Measurements from ENCODE around the gene KCNJ6.

Gene KCNJ6

DNA sequence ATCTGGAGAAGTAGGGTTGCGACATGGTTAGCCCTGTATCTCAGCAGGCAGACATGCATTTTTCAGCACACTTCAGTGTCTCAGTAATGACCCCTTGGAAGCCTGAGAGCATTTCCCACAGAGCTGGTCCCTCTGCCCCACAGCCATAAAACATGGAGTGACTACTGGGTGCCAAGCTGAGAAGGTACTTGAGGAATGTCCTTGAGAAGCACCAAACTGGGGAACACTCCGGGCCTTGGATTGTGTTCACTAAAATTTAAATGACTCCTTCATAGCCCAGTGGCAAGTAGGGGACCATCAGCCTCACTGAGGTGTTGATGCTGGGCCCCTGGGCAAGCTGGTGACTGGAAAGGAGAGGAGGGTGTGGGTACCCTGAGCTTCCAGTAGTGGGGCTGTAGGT lies 54.7 kb downstream of the KCNJ6 start:
- DNase-seq: no peak

DNA sequence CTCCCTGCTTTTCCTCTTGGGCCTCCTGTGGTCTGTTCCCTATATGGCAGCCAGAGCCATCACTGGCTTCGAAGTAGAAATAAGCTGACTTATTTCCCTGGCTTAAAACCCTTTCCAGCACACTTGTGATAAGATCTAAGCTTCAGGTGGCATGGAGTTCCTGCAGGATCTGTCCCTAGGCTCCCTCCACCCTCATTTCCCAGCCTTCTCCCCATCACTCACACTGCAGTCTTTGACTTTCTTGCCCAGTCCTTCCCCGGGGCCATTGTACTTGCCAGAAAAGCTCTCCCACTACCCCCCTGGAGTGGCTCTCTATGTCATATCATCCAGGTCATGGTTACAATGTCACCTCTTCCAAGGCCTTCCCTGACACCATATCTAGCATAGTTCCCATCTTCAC lies 55.8 kb downstream of the KCNJ6 start:
- no peak for DNase-seq

DNA sequence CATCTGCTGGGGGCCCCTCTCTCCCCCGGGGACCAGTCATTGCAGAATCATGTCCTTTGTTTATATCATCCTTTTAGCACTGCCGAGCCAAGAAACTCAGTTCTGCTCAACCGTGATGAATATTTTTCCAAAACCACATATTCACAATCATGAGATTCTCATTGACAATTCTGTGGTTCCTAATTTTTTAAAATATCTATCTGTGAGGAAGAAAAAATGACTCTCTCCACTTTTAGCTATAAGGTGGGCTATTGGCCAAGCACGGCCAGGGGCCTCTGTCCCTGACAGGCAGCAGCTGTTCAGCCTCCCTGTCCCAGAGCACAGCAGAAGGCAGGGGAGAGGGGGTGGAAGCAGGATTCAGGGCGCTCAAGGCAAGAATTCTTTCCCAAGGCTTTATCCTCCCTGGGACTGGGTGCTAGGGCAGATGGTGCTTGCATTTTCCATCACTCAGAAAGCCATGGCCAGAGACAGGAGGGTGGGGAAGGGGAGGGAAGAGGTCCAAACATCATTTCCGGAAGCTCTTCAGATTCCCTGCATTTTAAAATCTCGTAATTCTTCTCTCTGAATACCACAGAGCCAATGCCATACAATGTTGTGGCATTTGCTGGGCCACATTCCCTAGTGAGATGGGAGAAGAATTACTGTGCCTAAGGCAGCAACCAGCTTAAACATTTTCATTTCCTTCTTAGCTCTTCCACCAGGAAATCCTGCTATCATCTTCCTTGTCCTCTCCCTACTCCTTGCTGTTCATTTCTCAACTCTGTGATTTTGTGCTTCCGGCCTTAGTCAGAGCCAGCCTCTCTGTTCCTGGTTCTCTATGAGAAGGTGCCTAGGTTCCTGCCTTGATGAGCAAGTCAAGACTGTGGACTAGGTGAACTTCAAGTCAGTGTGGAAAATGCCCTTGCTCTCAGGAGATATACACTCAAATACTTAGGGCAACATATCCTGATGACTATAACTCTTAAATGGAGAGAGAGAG lies 60.3 kb downstream of the KCNJ6 start:
- no peak for DNase-seq

DNA sequence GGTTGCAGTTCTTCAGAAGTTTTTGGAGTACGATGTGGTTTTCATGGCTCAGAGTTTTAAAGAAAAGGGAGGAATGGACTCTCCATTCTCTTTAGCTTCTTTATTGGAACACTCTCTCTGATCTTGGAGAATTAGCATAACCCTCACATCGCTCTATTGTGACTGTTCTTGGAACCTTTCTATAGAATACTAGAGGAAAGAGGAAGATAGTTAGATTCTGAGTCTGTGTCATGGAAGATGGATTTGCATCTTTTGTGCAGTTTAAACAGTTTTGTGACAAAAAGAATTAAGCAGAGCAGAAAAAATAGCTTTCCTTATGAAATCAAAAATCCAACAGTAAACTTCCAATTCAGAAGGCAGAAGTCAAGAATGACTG lies 61.0 kb downstream of the KCNJ6 start:
- no peak for DNase-seq

DNA sequence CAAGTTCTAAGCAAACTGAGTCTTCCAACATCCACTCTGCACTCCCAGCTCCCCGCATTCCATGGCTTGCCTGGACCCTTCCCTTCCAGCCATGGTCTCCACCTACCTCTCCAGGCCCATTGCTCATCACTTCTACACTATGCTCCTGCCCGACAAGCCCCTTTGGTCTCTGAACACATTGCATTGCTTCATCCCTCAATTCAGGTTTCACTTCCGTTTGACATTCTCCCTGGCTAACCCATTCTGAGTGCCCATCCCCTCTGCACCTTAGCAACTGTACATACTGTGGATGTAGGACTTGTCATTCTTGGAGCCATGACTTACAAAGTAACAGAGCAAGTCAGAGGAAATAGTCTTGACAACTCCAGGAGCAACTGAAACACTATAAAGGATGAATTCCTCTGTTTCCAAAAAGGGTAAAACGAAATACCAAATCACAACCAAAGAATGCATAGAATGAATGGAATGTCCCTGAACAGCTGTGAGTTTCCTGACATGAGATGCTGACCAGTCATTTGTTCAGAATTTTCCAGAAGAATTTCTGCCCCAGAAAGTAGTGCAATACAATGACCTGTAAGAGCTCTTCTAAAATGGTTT lies 66.7 kb downstream of the KCNJ6 start:
- no peak for DNase-seq

DNA sequence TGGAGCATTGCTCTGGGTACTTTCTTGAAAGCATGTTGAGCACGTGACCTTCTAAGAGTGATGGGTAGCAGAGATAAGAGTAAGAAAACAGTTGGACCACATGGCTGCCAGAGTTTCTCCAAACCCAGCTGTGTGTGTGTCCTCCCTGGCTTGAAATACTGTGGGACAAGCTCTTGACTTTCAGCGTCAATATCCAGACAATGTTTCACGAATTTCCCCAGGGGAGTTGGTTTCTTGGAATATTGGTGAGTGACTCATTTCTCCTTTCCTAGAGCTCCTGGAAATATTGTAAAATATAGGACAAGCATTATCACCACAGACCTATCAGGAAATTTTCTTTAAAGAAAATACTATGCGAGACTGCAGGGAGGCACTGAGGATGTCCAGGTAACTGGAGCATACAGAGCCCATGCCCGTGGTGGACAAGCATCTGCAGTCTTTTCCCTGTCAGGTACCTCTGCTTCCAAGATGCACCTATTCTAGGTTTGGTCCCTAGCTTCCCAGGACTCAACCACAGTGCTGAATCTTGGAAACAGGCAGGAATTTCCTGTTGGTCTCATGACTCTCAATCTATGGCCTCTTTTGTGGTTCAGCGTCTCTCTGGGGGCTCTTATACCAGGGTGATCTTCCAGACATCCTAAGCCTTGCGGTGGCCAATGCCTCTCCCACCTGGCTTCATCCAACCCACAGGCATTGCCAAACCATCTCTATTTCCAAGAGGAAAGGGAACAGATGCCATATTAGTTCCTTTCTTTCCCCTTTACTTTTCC lies 67.4 kb downstream of the KCNJ6 start:
- no peak for DNase-seq

DNA sequence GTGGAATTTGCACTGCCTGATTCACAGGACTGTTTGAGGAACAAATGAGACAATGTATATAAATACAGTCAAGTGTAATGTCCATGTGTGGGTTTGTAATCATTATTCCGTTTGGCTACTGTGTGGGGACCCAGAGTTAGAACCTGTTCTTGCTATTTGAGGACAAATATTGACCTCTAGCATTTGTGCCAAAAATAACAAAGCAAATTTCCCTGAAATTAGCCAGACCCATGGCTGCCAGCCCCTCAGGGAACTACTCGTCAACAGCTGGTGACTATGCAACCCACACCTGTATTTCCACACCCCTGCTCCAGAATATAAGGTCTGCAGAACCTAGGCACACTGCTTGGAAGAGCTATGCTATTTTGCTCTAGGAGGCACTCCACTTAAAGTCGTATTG lies 70.7 kb downstream of the KCNJ6 start:
- DNase-seq: no peak

DNA sequence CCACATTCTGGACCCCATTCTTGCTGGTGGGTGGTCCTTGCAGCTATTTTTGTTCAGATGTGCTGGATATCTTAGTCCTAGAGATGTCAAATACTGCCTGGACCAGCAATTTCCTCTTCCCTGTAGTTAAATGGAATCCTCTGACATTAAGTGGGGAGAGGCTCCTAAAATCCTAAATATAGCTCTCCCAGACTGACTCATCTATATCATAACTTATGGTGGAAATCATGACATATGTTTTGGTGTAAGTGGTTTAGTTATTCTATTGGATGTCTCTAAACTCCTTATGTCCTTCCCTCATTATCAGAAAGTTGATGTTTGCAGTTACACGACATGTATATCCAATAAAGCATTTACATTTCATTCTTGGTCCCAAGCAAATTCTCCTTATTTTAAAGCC lies 73.1 kb downstream of the KCNJ6 start:
- DNase-seq: no peak

DNA sequence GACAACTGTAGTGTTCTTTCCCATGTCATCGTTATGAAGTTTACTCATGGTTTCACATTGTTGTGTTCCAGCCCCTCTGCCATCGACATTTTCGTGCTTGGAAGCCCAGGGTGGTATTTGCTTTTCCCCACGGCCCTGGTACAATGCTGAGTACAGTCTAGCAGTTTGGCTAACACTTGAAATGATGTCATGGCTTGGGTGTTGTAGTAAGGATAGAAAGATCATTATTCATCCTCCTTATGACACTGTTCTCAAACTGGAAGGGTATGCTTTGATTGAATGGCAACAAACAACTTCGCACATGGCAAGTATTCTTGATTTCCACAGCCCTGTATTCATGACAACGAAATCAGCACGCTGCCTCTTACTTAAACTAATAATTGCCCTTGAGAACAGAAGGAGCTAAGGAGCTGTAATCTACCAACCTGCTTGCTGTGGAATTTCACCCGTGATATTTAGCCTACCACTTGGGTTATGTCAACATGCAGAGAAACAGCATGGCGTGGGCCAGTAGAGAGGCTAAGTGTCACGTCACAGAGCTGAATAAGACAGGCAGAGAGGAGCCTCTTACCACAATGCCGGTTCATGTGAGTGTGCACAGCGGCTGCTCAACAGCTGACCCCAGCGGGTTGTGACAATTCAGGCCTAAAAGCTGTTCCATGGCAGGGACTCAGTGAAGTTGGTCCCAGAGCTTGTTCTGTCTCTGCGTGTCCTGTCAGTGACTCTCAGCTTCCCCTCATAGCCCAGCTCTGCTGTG lies 73.9 kb downstream of the KCNJ6 start:
- DNase-seq: no peak

DNA sequence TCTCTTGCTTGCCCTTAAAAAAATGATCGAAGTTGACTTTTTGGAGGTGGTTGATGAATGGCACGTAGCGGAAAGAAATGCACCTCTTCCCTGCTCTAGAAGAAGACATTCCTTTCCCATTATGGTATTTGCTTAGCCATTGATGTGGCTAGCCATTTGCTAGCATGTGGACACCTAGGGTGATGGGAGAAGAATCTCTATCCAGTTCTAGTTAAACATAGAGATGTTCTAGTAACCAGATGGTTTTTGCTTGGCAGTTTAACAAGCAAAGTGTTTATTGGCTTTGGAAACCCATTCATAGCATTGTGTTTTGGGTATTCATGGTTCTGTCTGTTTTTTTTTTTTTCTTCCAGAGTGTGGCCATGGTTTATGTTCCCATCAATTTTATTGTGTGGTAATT lies 78.9 kb downstream of the KCNJ6 start:
- DNase-seq: no peak

DNA sequence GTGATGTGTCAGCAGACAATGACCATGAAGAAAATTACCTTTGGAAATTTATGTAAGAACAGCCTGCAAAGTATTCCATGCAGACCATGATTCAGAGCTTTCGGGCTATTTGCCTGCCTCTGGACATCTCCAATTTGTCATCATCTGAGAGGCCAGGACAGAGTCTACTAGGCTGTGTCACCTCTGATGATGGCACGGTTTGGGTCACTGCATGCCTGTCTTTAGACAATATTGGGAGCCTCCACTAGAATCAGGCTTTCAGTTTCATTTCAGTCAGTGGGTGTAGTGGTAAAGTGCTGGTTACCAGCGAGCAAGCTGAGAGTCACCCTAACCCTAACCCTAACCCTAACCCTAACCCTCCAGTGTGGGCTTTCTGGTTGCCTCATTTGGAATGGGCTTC lies 80.8 kb downstream of the KCNJ6 start:
- no peak for DNase-seq

DNA sequence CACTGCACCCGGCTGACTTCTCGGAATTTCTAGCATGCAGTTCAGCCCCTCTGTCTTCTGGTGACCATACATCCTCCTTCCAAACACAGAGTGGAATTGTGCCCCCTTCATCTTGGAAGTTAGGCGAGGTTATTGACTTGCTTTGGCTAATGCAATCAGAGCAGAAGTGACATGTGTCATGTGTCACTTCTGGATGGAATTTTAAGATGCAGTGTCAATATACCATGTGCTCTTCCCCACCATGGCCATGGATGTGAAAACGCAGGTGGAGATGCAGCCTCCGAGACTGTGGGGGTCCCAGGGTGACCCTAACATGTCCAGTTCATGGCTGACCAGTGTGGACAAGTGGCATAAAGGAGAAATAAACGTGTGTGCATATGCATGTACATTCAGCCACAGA lies 83.0 kb downstream of the KCNJ6 start:
- DNase-seq: no peak

DNA sequence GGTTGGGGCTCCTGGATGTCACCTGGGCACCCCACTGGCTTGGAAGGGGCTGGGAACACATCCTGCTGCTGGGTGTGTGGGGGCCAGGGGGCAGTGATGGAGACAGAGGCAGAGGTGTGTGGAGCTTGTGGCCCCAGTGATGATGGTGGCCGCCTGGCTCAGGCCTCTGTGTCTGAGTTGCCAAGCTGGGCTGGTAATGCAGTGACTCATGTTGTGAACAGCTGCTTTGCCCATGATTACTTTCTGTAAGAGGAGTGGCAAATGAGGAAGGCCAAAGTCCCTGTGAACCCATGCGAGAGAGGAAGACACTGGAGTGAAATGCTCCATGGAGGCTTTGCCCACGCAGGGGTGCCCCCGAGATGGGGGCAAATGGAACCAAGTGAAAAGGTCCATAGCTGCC lies 86.8 kb downstream of the KCNJ6 start:
- DNase-seq: no peak

DNA sequence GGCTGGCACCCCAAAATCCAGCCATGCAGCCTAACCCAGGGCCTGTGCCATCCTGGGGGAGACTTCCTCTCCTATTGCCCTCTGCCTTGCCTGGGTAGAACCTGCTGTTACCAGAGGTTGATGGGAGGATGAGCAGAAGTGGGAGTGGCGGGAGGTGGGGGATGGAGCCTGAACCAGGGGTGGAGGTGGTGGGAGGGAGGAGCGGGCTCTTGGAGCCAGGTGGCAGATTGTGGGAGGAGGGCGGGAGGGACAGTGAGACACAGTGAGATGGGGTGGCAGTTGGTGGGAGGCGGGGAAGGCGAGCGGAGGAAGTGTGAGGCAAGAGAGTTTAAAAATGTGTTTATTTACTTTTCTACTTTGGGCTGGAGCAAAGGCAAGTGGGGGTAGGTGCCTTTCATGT lies 87.3 kb downstream of the KCNJ6 start:
- no peak for DNase-seq

DNA sequence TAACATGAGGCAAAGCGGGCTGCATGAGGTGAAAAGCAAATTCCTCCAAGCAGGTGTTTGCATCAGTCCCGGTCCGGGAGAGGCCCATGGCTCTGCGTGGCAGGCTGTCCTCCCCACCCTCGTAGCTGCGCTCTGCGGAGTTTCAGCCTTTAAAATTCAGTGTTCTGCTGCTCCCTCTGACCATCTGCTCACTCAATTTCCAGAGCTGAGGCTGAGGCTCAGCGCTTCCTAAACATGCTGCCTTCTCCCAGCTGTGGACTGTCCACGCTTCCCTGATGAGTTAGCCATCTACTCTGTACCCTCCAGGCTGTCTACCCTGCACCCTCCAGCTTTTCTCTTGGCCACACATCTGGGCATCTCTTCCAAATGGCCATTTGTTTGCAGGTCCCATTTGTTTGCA lies 87.7 kb downstream of the KCNJ6 start:
- DNase-seq: no peak

DNA sequence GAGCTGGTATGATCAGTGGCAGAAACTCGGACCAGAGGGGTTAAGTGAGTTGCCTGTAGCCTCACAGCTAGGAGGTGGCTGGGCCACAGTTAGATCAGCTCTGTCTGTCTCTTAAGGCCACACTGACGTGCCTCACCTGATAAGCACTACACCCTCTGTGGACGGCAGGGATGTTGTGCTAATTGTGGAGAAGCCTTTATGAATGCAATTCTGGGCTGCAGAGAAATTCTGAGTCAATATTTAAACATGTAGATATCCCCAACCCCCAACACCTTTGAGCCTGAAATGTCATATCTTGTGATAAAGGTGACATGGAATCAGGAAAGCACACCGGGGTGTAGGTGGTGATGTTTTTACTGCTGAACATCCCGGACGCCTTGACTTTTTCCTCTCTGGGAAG lies 88.3 kb downstream of the KCNJ6 start:
- DNase-seq: no peak

DNA sequence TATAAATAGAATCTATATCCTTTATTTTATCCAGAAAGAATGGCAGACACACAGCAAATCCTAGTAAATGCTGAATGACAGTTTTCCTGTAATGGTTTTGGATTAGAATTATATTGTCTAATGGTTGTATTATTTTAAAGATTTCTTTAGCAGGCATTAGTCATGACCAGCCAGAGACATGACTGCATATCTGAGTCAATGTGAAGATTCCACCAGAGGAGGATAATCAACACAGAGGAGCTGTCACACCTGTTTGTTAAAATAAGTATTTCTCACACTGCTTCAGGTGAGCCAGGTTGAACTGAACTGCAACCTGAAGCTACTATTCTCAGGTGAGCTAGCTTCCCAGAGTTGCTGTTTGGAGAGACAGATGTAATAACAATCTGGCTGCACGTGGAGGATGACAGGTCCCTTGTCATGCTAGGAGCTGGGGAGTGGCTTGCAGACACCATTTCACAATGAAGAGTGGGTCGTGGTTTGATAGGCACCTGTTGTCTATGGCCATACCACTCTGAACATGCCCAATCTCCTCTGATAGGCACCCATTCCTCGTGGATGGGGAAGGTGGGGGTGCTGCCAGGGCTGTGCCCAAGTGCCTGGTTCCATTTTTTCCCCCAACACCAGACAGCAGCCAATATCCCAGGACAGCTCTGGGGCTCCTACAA lies 94.3 kb downstream of the KCNJ6 start:
- no peak for DNase-seq

DNA sequence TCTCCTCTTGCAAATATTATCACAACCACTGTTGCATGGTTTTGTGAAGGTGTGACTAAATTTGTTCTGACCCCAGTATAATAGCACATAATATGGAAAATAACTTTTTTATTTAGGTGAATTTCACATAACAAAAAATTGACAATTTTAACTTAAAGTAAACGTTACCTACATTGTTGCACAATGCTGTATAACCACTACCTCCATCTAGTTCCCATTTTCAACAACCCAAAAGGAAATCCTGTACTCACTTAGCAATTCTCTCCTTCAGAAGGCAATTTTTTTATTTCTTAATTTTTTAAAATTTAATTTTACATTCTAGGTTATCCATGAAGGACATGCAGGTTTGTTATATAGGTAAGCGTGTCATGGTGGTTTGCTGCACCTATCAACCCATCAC lies 95.2 kb downstream of the KCNJ6 start:
- no peak for DNase-seq

DNA sequence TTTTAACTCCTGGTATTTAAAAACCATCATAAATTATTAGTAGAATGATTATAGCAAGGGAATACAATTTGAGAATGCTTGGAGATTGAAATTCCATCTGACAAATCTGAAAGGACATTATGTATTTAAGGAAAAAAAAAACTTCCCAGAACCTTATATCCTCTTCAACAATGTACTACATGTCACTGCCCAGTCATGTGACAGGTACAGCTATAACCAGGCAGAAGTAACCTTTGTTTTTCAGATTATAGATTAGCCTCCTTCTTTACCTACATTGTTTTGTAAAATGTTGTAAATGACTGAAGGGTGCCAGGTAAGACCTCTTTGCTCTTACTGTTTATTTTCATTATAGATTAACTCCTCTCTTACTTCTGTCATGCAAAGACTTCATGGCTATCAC lies 96.9 kb downstream of the KCNJ6 start:
- DNase-seq: no peak

DNA sequence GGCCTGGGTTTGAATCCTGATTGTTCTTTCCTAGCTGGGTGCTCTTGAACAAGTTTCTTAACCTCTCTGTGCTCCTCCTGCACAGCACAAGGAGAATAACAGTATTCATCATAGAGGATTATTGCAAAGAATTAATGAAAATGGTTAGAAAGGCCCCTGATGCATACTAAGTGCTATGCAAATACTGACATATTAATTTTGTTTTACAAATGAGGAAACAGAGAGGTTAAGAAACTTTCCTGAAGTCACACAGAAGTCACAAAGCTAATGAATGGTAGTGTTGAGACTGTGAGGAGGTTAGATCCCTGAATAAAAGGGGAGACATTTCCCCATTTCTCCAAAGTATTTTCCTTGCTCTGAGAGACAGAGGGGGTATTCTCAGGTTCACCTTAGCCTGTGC lies 99.0 kb downstream of the KCNJ6 start:
- no peak for DNase-seq

DNA sequence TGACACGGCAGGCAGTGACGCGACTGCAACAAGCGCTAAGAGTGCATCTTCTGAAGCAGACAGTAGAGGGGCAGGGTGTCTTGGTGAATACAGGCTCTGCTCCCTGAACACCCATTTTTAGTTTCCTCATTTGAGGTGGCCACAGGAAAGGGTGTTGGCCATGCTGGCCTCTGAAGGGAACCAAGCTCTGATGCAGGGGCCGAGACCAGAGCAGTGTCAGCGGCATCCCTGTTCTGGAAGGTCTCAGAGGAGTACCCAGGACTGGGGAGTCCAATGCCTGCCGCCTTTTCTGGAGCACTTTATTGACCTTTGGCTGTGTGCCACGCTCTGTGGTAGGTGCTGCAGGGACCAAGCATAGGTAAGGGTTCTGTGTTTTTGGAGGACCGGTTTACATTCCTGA lies 100.4 kb downstream of the KCNJ6 start:
- no peak for DNase-seq

DNA sequence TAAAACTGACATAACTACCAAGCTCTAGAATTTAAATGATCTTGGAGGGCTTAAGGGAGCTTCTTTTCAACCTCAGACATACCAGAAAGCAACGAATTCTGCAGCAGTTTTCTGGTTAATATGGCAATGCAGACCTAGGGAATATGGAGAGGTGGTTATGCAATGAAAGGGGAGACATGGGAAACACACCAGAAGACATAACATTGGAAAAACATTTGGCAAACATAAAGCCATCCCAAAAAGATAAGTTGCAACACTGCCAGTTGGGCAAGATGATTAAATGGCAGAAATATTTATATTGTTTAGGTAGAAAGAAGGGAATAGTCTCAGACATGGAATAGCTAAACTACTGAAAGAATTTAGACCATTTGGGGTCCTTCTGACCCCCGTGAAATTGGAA lies 104.5 kb downstream of the KCNJ6 start:
- DNase-seq: no peak

DNA sequence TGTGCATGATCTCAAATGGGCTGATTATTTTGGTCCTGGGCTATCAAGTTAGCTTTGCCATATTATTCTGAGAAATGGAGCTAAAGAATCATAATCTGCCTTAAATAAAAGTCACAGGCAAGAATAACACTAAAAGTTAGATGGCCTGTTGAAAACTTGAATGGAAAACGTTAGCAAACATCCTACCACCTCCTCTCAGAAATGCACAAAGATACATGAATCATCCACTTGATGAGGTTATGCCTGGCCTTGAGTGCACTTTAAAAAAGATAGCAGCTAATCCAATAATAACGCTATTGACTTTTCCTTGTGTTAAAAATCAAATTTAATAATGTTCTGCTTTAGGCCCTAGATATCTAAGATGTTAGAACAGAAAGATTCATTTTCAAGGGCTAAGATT lies 108.0 kb downstream of the KCNJ6 start:
- no peak for DNase-seq
